ENCODE measurements around the gene PRR35. TPM values are rescaled to one million over a fixed set of nuclear protein-coding genes. Genes with fewer than 3 reads are reported as not detected.
A peak's percentile ranks its signal among the peaks of the same experiment; 100 is the strongest.

Gene PRR35
- total RNA-seq, 1 donor from 2014 or later = not detected

GRCh38 chr16:546909-547770 lies 13.1 kb upstream of the PRR35 start:
- intact Hi-C loops (cut with micrococcal nuclease) = no loop called here
- peak; percentile 21 for DNase-seq (ENCODE audit: low spot score)
- Mint-ChIP-seq H3K9me3 (no peaks in the 10 kb centered on the region), H3K36me3 (ENCODE audit: low read depth) (peaks cover 4% of the 10 kb centered on the region), H3K4me1 (ENCODE audit: low read depth) (no peaks in the 10 kb centered on the region), H3K27me3 (ENCODE audit: insufficient read depth) (no peaks in the 10 kb centered on the region), H3K27ac (no peak overlapping the region), H3K4me3 (no peak overlapping the region)

GRCh38 chr16:548586-548985 lies 11.6 kb upstream of the PRR35 start:
- intact Hi-C loops (cut with micrococcal nuclease) = no loop called here
- Mint-ChIP-seq H3K4me1 (ENCODE audit: low read depth) (no peaks in the 10 kb centered on the region), H3K36me3 (ENCODE audit: low read depth) (no peaks in the 10 kb centered on the region), H3K4me3 (no peak overlapping the region), H3K27ac (no peak overlapping the region), H3K27me3 (ENCODE audit: insufficient read depth) (no peaks in the 10 kb centered on the region), H3K9me3 (no peaks in the 10 kb centered on the region)
- no peak for DNase-seq (ENCODE audit: low spot score)

DNA sequence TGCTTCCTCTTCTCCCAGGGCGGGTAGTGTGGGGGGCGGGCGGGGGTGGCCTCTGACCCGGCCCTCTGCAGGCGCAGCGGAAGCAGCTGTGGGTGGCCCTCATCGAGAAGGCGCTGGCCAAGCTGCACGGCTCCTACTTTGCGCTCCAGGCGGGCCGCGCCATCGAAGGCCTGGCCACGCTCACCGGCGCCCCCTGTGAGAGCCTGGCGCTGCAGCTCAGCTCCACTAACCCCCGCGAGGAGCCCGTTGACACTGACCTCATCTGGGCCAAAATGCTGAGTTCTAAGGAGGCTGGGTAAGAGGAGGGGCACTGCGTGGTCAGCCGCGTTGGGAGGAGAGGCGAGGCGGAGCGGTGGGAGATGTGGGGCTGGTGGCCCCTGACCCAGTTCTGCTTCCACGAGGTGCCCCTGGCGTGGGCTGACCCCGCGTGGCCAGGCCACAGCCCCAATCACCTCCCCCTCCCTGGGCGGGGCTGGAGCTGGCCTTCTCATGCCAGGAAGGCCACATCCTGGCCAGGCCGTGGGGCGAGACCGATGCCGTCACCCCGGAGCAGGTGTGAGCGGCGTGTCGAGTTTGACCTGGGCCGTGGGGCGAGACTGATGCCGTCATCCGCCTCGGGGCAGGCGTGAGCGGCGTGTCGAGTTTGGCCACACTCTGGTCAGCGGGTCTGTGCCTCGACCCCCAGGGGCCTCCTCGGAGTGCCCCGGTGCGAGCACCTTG lies 10.5 kb upstream of the PRR35 start:
- Mint-ChIP-seq H3K36me3 (ENCODE audit: low read depth) (no peaks in the 10 kb centered on the region), H3K27ac (no peak overlapping the region), H3K9me3 (no peaks in the 10 kb centered on the region), H3K4me3 (no peak overlapping the region), H3K4me1 (ENCODE audit: low read depth) (no peaks in the 10 kb centered on the region), H3K27me3 (ENCODE audit: insufficient read depth) (no peaks in the 10 kb centered on the region)
- intact Hi-C loops (cut with micrococcal nuclease) = no loop called here
- DNase-seq (ENCODE audit: low spot score) = no peak

DNA sequence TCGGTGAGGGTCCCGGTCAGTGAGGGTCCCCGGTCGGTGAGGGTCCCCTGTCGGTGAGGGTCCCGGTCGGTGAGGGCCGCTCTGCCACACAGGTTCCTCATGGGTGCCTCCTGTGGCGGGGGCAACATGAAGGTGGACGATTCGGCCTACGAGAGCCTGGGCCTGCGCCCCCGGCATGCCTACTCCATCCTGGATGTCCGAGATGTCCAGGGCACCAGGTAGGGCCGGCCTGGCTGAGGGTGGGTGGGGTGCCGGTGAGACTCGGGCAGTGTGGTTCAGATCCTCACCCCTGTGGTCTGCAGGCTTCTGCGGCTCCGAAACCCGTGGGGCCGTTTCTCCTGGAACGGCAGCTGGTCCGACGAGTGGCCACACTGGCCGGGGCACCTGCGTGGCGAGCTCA lies 9.0 kb upstream of the PRR35 start:
- no peaks in the 10 kb centered on the region for H3K27me3 Mint-ChIP-seq (ENCODE audit: insufficient read depth)

GRCh38 chr16:552171-552570 lies 8.0 kb upstream of the PRR35 start:
- no peaks in the 10 kb centered on the region for H3K27me3 Mint-ChIP-seq (ENCODE audit: insufficient read depth)
- no peak overlapping the region for H3K27ac Mint-ChIP-seq
- H3K4me3 Mint-ChIP-seq = no peak overlapping the region
- H3K36me3 Mint-ChIP-seq (ENCODE audit: low read depth) = no peaks in the 10 kb centered on the region
- H3K4me1 Mint-ChIP-seq (ENCODE audit: low read depth) = no peaks in the 10 kb centered on the region
- H3K9me3 Mint-ChIP-seq = no peaks in the 10 kb centered on the region
- intact Hi-C loops (cut with micrococcal nuclease) = no loop called here
- DNase-seq (ENCODE audit: low spot score) = no peak

More for the DNA sequence above, 9.0 kb upstream of the PRR35 start:
- Mint-ChIP-seq H3K9me3 (no peaks in the 10 kb centered on the region), H3K36me3 (ENCODE audit: low read depth) (no peaks in the 10 kb centered on the region), H3K4me3 (no peak overlapping the region), H3K4me1 (ENCODE audit: low read depth) (no peaks in the 10 kb centered on the region), H3K27ac (no peak overlapping the region)
- intact Hi-C loops (cut with micrococcal nuclease) = no loop called here
- DNase-seq (ENCODE audit: low spot score) = no peak

- Mint-ChIP-seq H3K9me3 (no peaks in the 10 kb centered on the region), H3K27me3 (ENCODE audit: insufficient read depth) (peaks cover 2% of the 10 kb centered on the region), H3K4me3 (no peak overlapping the region), H3K36me3 (ENCODE audit: low read depth) (no peaks in the 10 kb centered on the region), H3K4me1 (ENCODE audit: low read depth) (no peaks in the 10 kb centered on the region), H3K27ac (no peak overlapping the region)
- intact Hi-C loops (cut with micrococcal nuclease) = no loop called here
- DNase-seq (ENCODE audit: low spot score) = no peak
These were observed 6.4 kb upstream of the PRR35 start for GRCh38 chr16:553601-554296.

DNA sequence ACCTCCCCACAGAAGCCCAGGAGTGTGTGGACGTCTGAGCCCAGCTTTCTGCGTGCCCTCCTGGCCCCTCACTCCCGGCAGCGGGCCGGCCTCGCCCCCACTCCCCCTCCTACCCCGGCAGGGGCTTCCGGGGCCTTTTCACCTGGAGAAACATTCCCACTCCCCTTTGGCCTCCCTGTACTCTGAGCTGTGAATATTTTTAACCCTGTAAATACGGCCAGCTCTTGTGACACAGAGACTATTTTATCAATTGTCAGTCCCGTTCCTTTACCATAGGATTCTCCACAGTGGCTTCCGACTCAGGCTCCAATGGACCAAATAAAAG lies 5.9 kb upstream of the PRR35 start:
- Mint-ChIP-seq H3K27me3 (ENCODE audit: insufficient read depth) (peaks cover 2% of the 10 kb centered on the region), H3K9me3 (no peaks in the 10 kb centered on the region), H3K4me1 (ENCODE audit: low read depth) (no peaks in the 10 kb centered on the region), H3K36me3 (ENCODE audit: low read depth) (no peaks in the 10 kb centered on the region), H3K27ac (no peak overlapping the region), H3K4me3 (no peak overlapping the region)
- intact Hi-C loops (cut with micrococcal nuclease) = no loop called here
- DNase-seq (ENCODE audit: low spot score) = no peak

DNA sequence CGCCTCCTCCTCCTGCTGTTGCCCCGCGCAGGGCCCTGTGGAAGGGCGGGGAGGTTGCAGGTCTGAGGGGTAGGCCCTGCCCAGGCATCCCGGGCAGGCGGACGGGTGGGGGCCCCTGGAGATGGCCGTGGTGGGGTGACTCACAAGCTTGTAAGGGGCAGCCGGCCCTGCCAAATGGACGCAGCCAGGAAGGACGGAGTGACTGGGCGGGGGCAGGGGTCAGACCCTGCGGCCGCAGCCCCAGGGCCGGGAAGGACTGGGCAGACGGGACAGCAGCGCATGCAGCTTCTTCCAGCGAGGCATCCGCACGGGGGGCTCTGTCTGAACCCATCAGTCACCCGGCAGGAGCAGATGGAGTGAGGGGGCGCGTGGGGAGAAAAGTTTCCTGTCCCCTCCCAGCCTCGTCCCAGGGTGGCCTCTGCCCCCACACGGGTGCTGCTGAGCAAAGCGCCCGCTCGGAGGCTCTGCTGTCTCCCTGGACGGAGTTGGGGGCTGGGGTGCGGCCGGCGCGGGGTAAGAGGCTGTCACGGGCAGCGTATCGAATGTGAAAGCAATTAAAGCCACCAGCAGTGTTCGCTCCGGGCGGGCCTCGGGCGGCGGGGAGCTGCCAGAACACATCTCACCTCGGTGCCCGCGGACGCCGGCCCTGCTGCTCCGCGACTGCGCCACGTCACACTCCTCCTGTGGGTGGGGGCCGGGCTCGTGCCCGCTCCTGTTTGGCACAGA lies 5.4 kb upstream of the PRR35 start:
- Mint-ChIP-seq H3K9me3 (no peaks in the 10 kb centered on the region), H3K36me3 (ENCODE audit: low read depth) (no peaks in the 10 kb centered on the region), H3K27ac (no peak overlapping the region), H3K27me3 (ENCODE audit: insufficient read depth) (peaks cover 4% of the 10 kb centered on the region), H3K4me1 (ENCODE audit: low read depth) (no peaks in the 10 kb centered on the region), H3K4me3 (no peak overlapping the region)
- DNase-seq (ENCODE audit: low spot score) = no peak
- intact Hi-C loops (cut with micrococcal nuclease) = no loop called here

DNA sequence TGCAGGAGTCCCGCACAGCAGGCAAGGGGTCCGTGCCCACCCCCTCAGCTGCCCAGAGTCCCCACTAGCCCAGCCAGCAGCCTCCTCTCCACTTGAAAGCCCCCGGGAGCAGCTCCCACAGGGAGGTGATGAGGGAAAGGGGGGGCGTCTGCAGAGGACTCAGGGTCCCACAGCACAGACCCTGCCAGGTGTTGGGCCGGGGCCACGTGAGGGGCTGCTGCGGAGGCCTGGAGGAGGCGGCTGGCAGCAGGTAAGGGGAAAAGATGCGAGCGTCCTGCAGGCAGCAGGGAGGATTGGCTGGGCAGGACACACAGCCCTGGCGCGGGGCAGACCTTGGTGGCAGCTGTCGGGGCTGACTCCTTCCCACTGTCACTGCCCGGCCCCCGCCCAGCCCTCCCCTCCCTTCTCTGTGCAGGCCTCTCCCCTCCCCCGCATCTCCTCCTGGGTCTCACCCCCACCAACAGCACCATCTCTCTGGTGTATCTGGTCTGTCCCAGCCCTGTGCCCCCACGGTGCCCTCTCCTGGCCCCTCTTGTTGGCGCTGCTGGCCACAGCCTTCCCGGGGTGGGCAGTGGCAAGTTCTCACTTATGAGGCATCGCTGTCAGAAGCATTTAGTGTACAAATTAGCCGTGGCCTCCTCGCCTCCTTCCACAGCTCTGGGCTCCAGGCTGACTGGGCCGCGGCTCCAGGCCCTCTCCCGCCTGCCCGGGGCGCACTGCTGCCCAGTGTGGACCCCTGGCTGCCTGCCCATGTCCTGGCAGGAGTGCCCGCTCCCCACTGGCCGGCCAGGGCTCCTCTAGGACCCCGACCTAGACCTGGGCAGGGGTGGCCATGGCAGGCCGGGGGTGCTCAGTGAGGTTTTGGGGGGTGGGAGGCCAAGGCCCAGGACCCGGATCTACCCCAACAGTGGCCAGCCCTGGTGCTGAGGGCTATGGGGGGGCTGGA lies 4.4 kb upstream of the PRR35 start:
- no peak for DNase-seq (ENCODE audit: low spot score)
- intact Hi-C loops (cut with micrococcal nuclease) = no loop called here
- Mint-ChIP-seq H3K27ac (no peak overlapping the region), H3K4me1 (ENCODE audit: low read depth) (no peaks in the 10 kb centered on the region), H3K4me3 (no peak overlapping the region), H3K36me3 (ENCODE audit: low read depth) (no peaks in the 10 kb centered on the region), H3K27me3 (ENCODE audit: insufficient read depth) (peaks cover 4% of the 10 kb centered on the region), H3K9me3 (no peaks in the 10 kb centered on the region)

GRCh38 chr16:556474-557173 lies 3.6 kb upstream of the PRR35 start:
- Mint-ChIP-seq H3K36me3 (ENCODE audit: low read depth) (no peaks in the 10 kb centered on the region), H3K9me3 (no peaks in the 10 kb centered on the region)

GRCh38 chr16:557463-558297 lies 2.5 kb upstream of the PRR35 start:
- no peaks in the 10 kb centered on the region for H3K36me3 Mint-ChIP-seq (ENCODE audit: low read depth)
- intact Hi-C loops (cut with micrococcal nuclease) = no loop called here
- no peak overlapping the region for H3K4me3 Mint-ChIP-seq

More at GRCh38 chr16:556474-557173, 3.6 kb upstream of the PRR35 start:
- intact Hi-C loops (cut with micrococcal nuclease) = no loop called here
- Mint-ChIP-seq H3K27me3 (ENCODE audit: insufficient read depth) (peaks cover 5% of the 10 kb centered on the region), H3K27ac (no peak overlapping the region), H3K4me3 (no peak overlapping the region), H3K4me1 (ENCODE audit: low read depth) (no peaks in the 10 kb centered on the region)
- DNase-seq (ENCODE audit: low spot score) = no peak

More at GRCh38 chr16:557463-558297, 2.5 kb upstream of the PRR35 start:
- Mint-ChIP-seq H3K27ac (no peak overlapping the region), H3K27me3 (ENCODE audit: insufficient read depth) (peaks cover 10% of the 10 kb centered on the region), H3K9me3 (no peaks in the 10 kb centered on the region), H3K4me1 (ENCODE audit: low read depth) (no peaks in the 10 kb centered on the region)
- DNase-seq (ENCODE audit: low spot score) = no peak
